Keratinocyte (primary cell): ENCODE data around the gene TLCD3A. TPM values are rescaled to one million over a fixed set of nuclear protein-coding genes. Genes with fewer than 3 reads are reported as not detected.

Experiments used
- DNase-seq: peaks from one replicate; pipeline ENCODE4 v3.0.0-alpha.2; 2011; ENCODE audit warnings: low read depth, missing footprints, low spot score
- FAIRE-seq: peaks from 2 replicates; lab custom pipeline; 2011; peaks lifted over from hg19 to GRCh38; lab: Jason Lieb, UNC
- H2AFZ ChIP-seq: 2 replicates; pipeline ENCODE4 v1.6.0; 2012; ENCODE audit warnings: low read length, control low read depth, inconsistent platforms; ENCODE audit not compliant: control insufficient read depth
- H3K27ac ChIP-seq: 2 replicates; pipeline ENCODE4 v1.5.1; 2011; ENCODE audit warnings: low read length; ENCODE audit not compliant: control insufficient read depth, insufficient read depth
- H3K27me3 ChIP-seq: 3 replicates; pipeline ENCODE4 v1.6.0; 2011; ENCODE audit warnings: low read length; ENCODE audit not compliant: control insufficient read depth, insufficient read depth; ENCODE audit errors: extremely low read depth
- H3K36me3 ChIP-seq, 2 experiments: 2 replicates in 1 of 2; 3 replicates in 1 of 2; pipeline ENCODE4 v1.5.1; 2011; ENCODE audit warnings: low read length in 2 of 2, mild to moderate bottlenecking in 1 of 2; ENCODE audit not compliant: control insufficient read depth in 2 of 2, insufficient read depth in 2 of 2; ENCODE audit errors: extremely low read depth in 1 of 2
- H3K4me1 ChIP-seq: 3 replicates; pipeline ENCODE4 v1.5.1; 2011; ENCODE audit warnings: low read length; ENCODE audit not compliant: control insufficient read depth, insufficient read depth; ENCODE audit errors: extremely low read depth
- H3K4me2 ChIP-seq: 3 replicates; pipeline ENCODE4 v1.6.0; 2011; ENCODE audit warnings: low read depth, low read length; ENCODE audit not compliant: control insufficient read depth, insufficient read depth; ENCODE audit errors: extremely low read depth
- H3K4me3 ChIP-seq, 3 experiments: fragments of 200-600 bp in 1 of 3; sonication (generic) in 1 of 3; 2 replicates in 2 of 3; 3 replicates in 1 of 3; pipeline ENCODE4 v1.5.1; 2011 to 2016; ENCODE audit warnings: low read length in 3 of 3, mild to moderate bottlenecking in 3 of 3, control low read depth in 2 of 3, inconsistent platforms in 1 of 3, low read depth in 1 of 3, mixed read lengths in 1 of 3, mixed run types in 1 of 3, moderate library complexity in 1 of 3; ENCODE audit not compliant: control insufficient read depth in 2 of 3, insufficient read depth in 2 of 3; ENCODE audit errors: extremely low read depth in 1 of 3
- H3K79me2 ChIP-seq: 2 replicates; pipeline ENCODE4 v1.6.0; 2012; ENCODE audit warnings: low read length; ENCODE audit not compliant: control insufficient read depth, insufficient read depth
- H3K9ac ChIP-seq: 3 replicates; pipeline ENCODE4 v1.6.0; 2011; ENCODE audit warnings: low read length; ENCODE audit not compliant: control insufficient read depth, insufficient read depth; ENCODE audit errors: extremely low read depth
- H3K9me1 ChIP-seq: 3 replicates; pipeline ENCODE4 v1.6.0; 2011; ENCODE audit warnings: low read length; ENCODE audit not compliant: control insufficient read depth, insufficient read depth; ENCODE audit errors: extremely low read depth
- H3K9me3 ChIP-seq: 2 replicates; pipeline ENCODE4 v1.5.1; 2012; ENCODE audit warnings: low read depth, low read length; ENCODE audit not compliant: control insufficient read depth
- H4K20me1 ChIP-seq: 3 replicates; pipeline ENCODE4 v1.6.0; 2011; ENCODE audit warnings: low read length; ENCODE audit not compliant: control insufficient read depth, insufficient read depth; ENCODE audit errors: extremely low read depth
- CTCF ChIP-seq, 3 experiments: IDR thresholded peaks in 1 of 3; conservative IDR thresholded peaks in 1 of 3; optimal IDR thresholded peaks in 1 of 3; 2 replicates in 2 of 3; 3 replicates in 1 of 3; pipeline versions ENCODE3 to v1.5.1; 2011; ENCODE audit warnings: low read length in 3 of 3, mild to moderate bottlenecking in 3 of 3, moderate library complexity in 2 of 3, control low read depth in 1 of 3, inconsistent platforms in 1 of 3; ENCODE audit not compliant: insufficient read depth in 2 of 3; ENCODE audit errors: extremely low read depth in 1 of 3
- EZH2 ChIP-seq: IDR thresholded peaks from one replicate; pipeline ENCODE4 v1.6.1; 2012; ENCODE audit warnings: inconsistent platforms, mild to moderate bottlenecking, low read length, moderate library complexity
- dilution Hi-C: fragments of 300-500 bp; cut with MboI; formaldehyde crosslinking; loops from one replicate; pipeline ENCODE4 v1.7.0; 2020; ENCODE audit warnings: low sequenced_read_pairs; ENCODE audit not compliant: extremely low pct_ligation_motif_present
- polyA minus RNA-seq, 3 experiments: library from RNA; depleted of rRNA, polyadenylated mRNA; stranded (reverse); fragments of >200 nt; gene quantifications; 1 replicate in 1 of 3; 2 replicates in 1 of 3; 3 replicates in 1 of 3; pipeline ENCODE4 v1.2.3, GENCODE V29; 2011
- polyA plus RNA-seq, 5 experiments: library from polyadenylated mRNA; depleted of rRNA in 3 of 5; stranded (reverse) in 3 of 5; stranded (forward) in 1 of 5; unstranded in 1 of 5; fragments of >200 nt; gene quantifications; 1 replicate in 1 of 5; 2 replicates in 3 of 5; 3 replicates in 1 of 5; pipeline versions ENCODE4 v1.2.1 to v1.2.3, GENCODE V29; 2011 to 2012; ENCODE audit warnings: missing spikeins in 2 of 5, low read depth in 1 of 5, low replicate concordance in 1 of 5

TLCD3A gene
- polyA plus RNA-seq = 34.1 to 44.3 TPM (median 41.1 TPM) in 3 replicates
- 10.9 TPM for polyA plus RNA-seq (2011; ENCODE audit: low read depth)
- polyA plus RNA-seq (2011; cell fraction: cytosol; rRNA removed) = 34.1 and 36.9 TPM in 2 replicates
- polyA plus RNA-seq (2011; cell fraction: nucleus; rRNA removed) = 39.3 and 44.7 TPM in 2 replicates
- 25.2 and 45.1 TPM in 2 replicates for polyA plus RNA-seq (2012; ENCODE audit: low replicate concordance)
- polyA minus RNA-seq = 47.0 to 93.3 TPM (median 50.5 TPM) in 3 replicates
- polyA minus RNA-seq (2011; cell fraction: cytosol; rRNA and poly(A)+ RNA removed) = 43.4 TPM
- polyA minus RNA-seq (2011; cell fraction: nucleus; rRNA and poly(A)+ RNA removed) = 20.7 and 34.0 TPM in 2 replicates

- TF ChIP-seq EZH2 (no peak), CTCF (optimal IDR thresholded peaks at IDR 0.05 in 1 of 3, IDR thresholded peaks at IDR 0.05 in 1 of 3, conservative IDR thresholded peaks at IDR 0.05 in 1 of 3; ENCODE audit: extremely low read depth in 1 of 3, insufficient read depth in 2 of 3, low read length in 3 of 3) (no peak)
- Histone ChIP-seq H3K27me3 (no peaks in the 10 kb centered on the region), H3K4me3 (peak within 1 kb of the TSS; percentile 71 to 80 (median 74)), H4K20me1 (no peaks in the 10 kb centered on the region), H3K9me3 (no peaks in the 10 kb centered on the region), H3K79me2 (peaks cover 30% of the 10 kb centered on the region), H3K36me3 (peaks cover 0 to 5% of the 10 kb centered on the region in 2 experiments), H2AFZ (peak within 1 kb of the TSS; percentile 25), H3K9me1 (no peaks in the 10 kb centered on the region), H3K9ac (peak within 1 kb of the TSS; percentile 86), H3K27ac (peak within 1 kb of the TSS; percentile 100), H3K4me1 (peaks cover 57% of the 10 kb centered on the region), H3K4me2 (peak within 1 kb of the TSS; percentile 94)
- DNase-seq (no peak), FAIRE-seq (no peak)
- dilution Hi-C loops = no loop called here
Observed at GRCh38 chr17:732067-732901, at the start of gene TLCD3A. TSS of gene TLCD3A (plus strand) at chr17:732596. CDS start at chr17:732648, 52 bp downstream.

GRCh38 chr17:683040-683439 is 49.4 kb upstream of the TLCD3A start:
- no peak overlapping the region for H3K4me3 ChIP-seq
- peaks cover 8% of the 10 kb centered on the region for H3K79me2 ChIP-seq
- H3K9ac ChIP-seq = no peak overlapping the region
- no peak overlapping the region for H3K27ac ChIP-seq
- dilution Hi-C loops = no loop called here
- no peaks in the 10 kb centered on the region for H3K4me1 ChIP-seq
- TF ChIP-seq EZH2 (no peak), CTCF (optimal IDR thresholded peaks at IDR 0.05 in 1 of 3, IDR thresholded peaks at IDR 0.05 in 1 of 3, conservative IDR thresholded peaks at IDR 0.05 in 1 of 3; ENCODE audit: extremely low read depth in 1 of 3, insufficient read depth in 2 of 3, low read length in 3 of 3) (no peak)
- DNase-seq (no peak), FAIRE-seq (no peak)
- H4K20me1 ChIP-seq = no peaks in the 10 kb centered on the region
- H3K27me3 ChIP-seq = no peaks in the 10 kb centered on the region
- no peak overlapping the region for H3K4me2 ChIP-seq
- peaks cover 0 to 12% of the 10 kb centered on the region in 2 experiments for H3K36me3 ChIP-seq
- H3K9me1 ChIP-seq = no peaks in the 10 kb centered on the region
- H2AFZ ChIP-seq = no peak overlapping the region
- no peaks in the 10 kb centered on the region for H3K9me3 ChIP-seq
